Measurements from ENCODE around the gene GPR180. TPM values are rescaled to one million over a fixed set of nuclear protein-coding genes. Genes with fewer than 3 reads are reported as not detected.

GPR180 gene
- total RNA-seq, 4 donors from 2014 or later, result 6.2 to 25.8 (median 12.6) TPM

- TF ChIP-seq CTCF (IDR thresholded peaks at IDR 0.05; ENCODE audit: low read depth), result no peak
Observed at GRCh38 chr13:94664889-94665288, 63.2 kb downstream of the GPR180 start.

GRCh38 chr13:94666065-94666464 is 64.4 kb downstream of the GPR180 start:
- no peak for TF ChIP-seq CTCF (IDR thresholded peaks at IDR 0.05; ENCODE audit: low read depth)

GRCh38 chr13:94667190-94667589 is 65.5 kb downstream of the GPR180 start:
- no peak for TF ChIP-seq CTCF (IDR thresholded peaks at IDR 0.05; ENCODE audit: low read depth)

GRCh38 chr13:94672400-94672799 is 70.7 kb downstream of the GPR180 start:
- TF ChIP-seq CTCF (IDR thresholded peaks at IDR 0.05; ENCODE audit: low read depth), result no peak

- no peak for TF ChIP-seq CTCF (IDR thresholded peaks at IDR 0.05; ENCODE audit: low read depth)
Observed at GRCh38 chr13:94673851-94674250, 72.2 kb downstream of the GPR180 start.

- TF ChIP-seq CTCF (IDR thresholded peaks at IDR 0.05; ENCODE audit: low read depth), result no peak
Observed at GRCh38 chr13:94674609-94675348, 73.1 kb downstream of the GPR180 start.

- TF ChIP-seq CTCF (IDR thresholded peaks at IDR 0.05; ENCODE audit: low read depth), result no peak
Observed at GRCh38 chr13:94677799-94678198, 76.1 kb downstream of the GPR180 start.

Data from subcutaneous adipose tissue (tissue), 4 donors.